HepG2 (cell line): ENCODE data around the gene ZMIZ2. TPM values are rescaled to one million over a fixed set of nuclear protein-coding genes. Genes with fewer than 3 reads are reported as not detected.

Experiments
- ATAC-seq: fragments of 200-7000 bp; cut with Tn5 transposase; 3 replicates; pipeline ENCODE4 v1.9.1; 2020; ENCODE audit warnings: mild to moderate bottlenecking, moderate library complexity
- BruUV-seq: library from RNA; stranded (reverse); fragments of 400-500 nt; replicated peaks from 2 replicates; lab custom pipeline; 2021; lab: Mats Ljungman, UMichigan
- CTCF ChIA-PET: fragments of 300-600 bp; formaldehyde crosslinking; extraction: SDS; loops from one replicate; lab custom pipeline; 2021; ENCODE audit warnings: low total read pairs, inconsistent platforms, low intra/inter-chr PET ratio; lab: Yijun Ruan, JAX
- POLR2A ChIA-PET: fragments of 350-600 bp; sonication (Branson Sonifier 250); formaldehyde crosslinking; loops from one replicate; lab custom pipeline; 2020; ENCODE audit warnings: antibody characterized with exemption, inconsistent platforms; lab: Yijun Ruan, JAX
- DNase-seq: peaks from one replicate; pipeline ENCODE4 v3.0.0-alpha.2; 2015; ENCODE audit warnings: low spot score
- FAIRE-seq: peaks from 3 replicates; lab custom pipeline; 2011; peaks lifted over from hg19 to GRCh38; lab: Jason Lieb, UNC
- H2AFZ ChIP-seq: one replicate; pipeline ENCODE4 v1.6.1; 2011; ENCODE audit warnings: low read length, inconsistent platforms
- H3K27ac ChIP-seq: fragments of 300-600 bp; 3 replicates; pipeline ENCODE4 v1.8.0; 2011; ENCODE audit warnings: mixed run types, mild to moderate bottlenecking, mixed read lengths, low read length, inconsistent platforms; ENCODE audit not compliant: insufficient read depth; ENCODE audit errors: extremely low read length
- H3K27me3 ChIP-seq, 2 experiments: fragments of 200-600 bp in 1 of 2; 2 replicates in 1 of 2; 3 replicates in 1 of 2; pipeline versions ENCODE4 v1.6.0 to v1.8.0; 2011; ENCODE audit warnings: low read length in 2 of 2, mild to moderate bottlenecking in 2 of 2, moderate library complexity in 2 of 2, inconsistent platforms in 1 of 2; ENCODE audit not compliant: insufficient read depth in 2 of 2, control insufficient read depth in 1 of 2
- H3K36me3 ChIP-seq, 2 experiments: fragments of 200-600 bp in 1 of 2; replicated peaks in 1 of 2; 2 replicates in 1 of 2; 3 replicates in 1 of 2; pipeline versions ENCODE4 v1.5.1 to v1.8.0; 2011; ENCODE audit warnings: low read length in 2 of 2, inconsistent platforms in 1 of 2; ENCODE audit not compliant: insufficient read depth in 2 of 2, control insufficient read depth in 1 of 2
- H3K4me1 ChIP-seq: 2 replicates; pipeline ENCODE4 v1.5.1; 2012; ENCODE audit warnings: low read length, inconsistent platforms; ENCODE audit not compliant: insufficient read depth
- H3K4me2 ChIP-seq: 2 replicates; pipeline ENCODE4 v1.6.0; 2011; ENCODE audit warnings: low read depth, low read length, inconsistent platforms
- H3K4me3 ChIP-seq, 3 experiments: fragments of 200-600 bp in 1 of 3; sonication (generic), shearing (Covaris generic) in 1 of 3; replicated peaks in 1 of 3; 2 replicates each; pipeline ENCODE4 v1.5.1; 2011 to 2016; ENCODE audit warnings: low read length in 3 of 3, inconsistent platforms in 2 of 3, low read depth in 2 of 3, mild to moderate bottlenecking in 2 of 3, control low read depth in 1 of 3, mixed read lengths in 1 of 3; ENCODE audit not compliant: insufficient read depth in 1 of 3
- H3K79me2 ChIP-seq: one replicate; pipeline ENCODE4 v1.6.1; 2011; ENCODE audit warnings: low read length, inconsistent platforms; ENCODE audit not compliant: insufficient read depth
- H3K9ac ChIP-seq: 2 replicates; pipeline ENCODE4 v1.6.0; 2011; ENCODE audit warnings: mild to moderate bottlenecking, low read depth, low read length, inconsistent platforms; ENCODE audit not compliant: insufficient read depth
- H3K9me3 ChIP-seq: 2 replicates; pipeline ENCODE4 v1.5.1; 2012; ENCODE audit warnings: mild to moderate bottlenecking, low read length
- H4K20me1 ChIP-seq: 2 replicates; pipeline ENCODE4 v1.6.0; 2011; ENCODE audit warnings: inconsistent platforms, mild to moderate bottlenecking, low read length, moderate library complexity; ENCODE audit not compliant: insufficient read depth
- ARNTL ChIP-seq: sonication (generic); formaldehyde crosslinking; IDR thresholded peaks from 2 replicates; pipeline ENCODE4 v1.4.0; 2020; ENCODE audit warnings: mild to moderate bottlenecking, missing genetic modification reagents
- GATAD2A ChIP-seq: IDR thresholded peaks from 2 replicates; pipeline ENCODE4 v1.6.1; 2016
- GFI1 ChIP-seq: sonication (generic); formaldehyde crosslinking; IDR thresholded peaks from 2 replicates; pipeline ENCODE4 v1.5.0; 2020; ENCODE audit warnings: missing genetic modification reagents, mild to moderate bottlenecking, borderline replicate concordance
- HMGA1 ChIP-seq: sonication (generic); formaldehyde crosslinking; conservative IDR thresholded peaks from 2 replicates; pipeline ENCODE4 v1.4.0; 2020; ENCODE audit warnings: missing genetic modification reagents
- LCORL ChIP-seq, 2 experiments: fragments of 450-650 bp in 1 of 2; sonication (generic) in 1 of 2; formaldehyde crosslinking in 1 of 2; IDR thresholded peaks; 2 replicates each; pipeline versions ENCODE4 v1.5.0 to v1.6.1; 2017 to 2020; ENCODE audit warnings: antibody characterized with exemption in 1 of 2, missing genetic modification reagents in 1 of 2
- MBD4 ChIP-seq: IDR thresholded peaks from 2 replicates; pipeline ENCODE4 v1.6.1; 2012; ENCODE audit warnings: low read length, inconsistent platforms, borderline replicate concordance
- NCOR1 ChIP-seq: fragments of 200-600 bp; sonication (generic); IDR thresholded peaks from 2 replicates; pipeline ENCODE4 v1.7.0; 2017; ENCODE audit warnings: antibody characterized with exemption, low read length, borderline replicate concordance
- NR1H2 ChIP-seq: sonication (generic); formaldehyde crosslinking; IDR thresholded peaks from 2 replicates; pipeline ENCODE4 v1.8.1; 2022; ENCODE audit warnings: low read depth, missing genetic modification reagents, borderline replicate concordance
- SIN3A ChIP-seq: IDR thresholded peaks from 2 replicates; pipeline ENCODE4 v1.6.1; 2011; ENCODE audit warnings: low read depth, mild to moderate bottlenecking, control low read depth, low read length, borderline replicate concordance
- SIX1 ChIP-seq: sonication (generic); formaldehyde crosslinking; IDR thresholded peaks from 2 replicates; pipeline ENCODE4 v1.4.0; 2020; ENCODE audit warnings: missing genetic modification reagents, borderline replicate concordance
- ZFP1 ChIP-seq: IDR thresholded peaks from 2 replicates; pipeline ENCODE4 v1.6.1; 2016
- ZNF510 ChIP-seq: sonication (generic); formaldehyde crosslinking; IDR thresholded peaks from 2 replicates; pipeline ENCODE4 v1.4.0; 2020; ENCODE audit warnings: low read depth, mild to moderate bottlenecking, missing genetic modification reagents
- ZSCAN9 ChIP-seq: IDR thresholded peaks from 2 replicates; pipeline ENCODE4 v1.6.1; 2016; ENCODE audit warnings: borderline replicate concordance
- WGBS: methylation state at CpG from one replicate; pipeline ENCODE4 v1.1.6; 2017; ENCODE audit warnings: low lambda C conversion rate; 5-methylcytosine and 5-hydroxymethylcytosine counted together
- in situ Hi-C: cut with HindIII; loops from 2 replicates; pipeline ENCODE4 v1.10.0; 2017; ENCODE audit warnings: low pct_unique_long_range_greater_than_20kb; ENCODE audit not compliant: extremely low pct_ligation_motif_present
- intact Hi-C: fragments of 100-400 bp; cut with micrococcal nuclease; formaldehyde crosslinking; loops from one replicate; pipeline ENCODE4 v1.10.0; 2022; ENCODE audit not compliant: unreplicated experiment
- polyA plus RNA-seq, 8 experiments: library from polyadenylated mRNA; depleted of rRNA in 3 of 8; stranded (reverse) in 7 of 8; unstranded in 1 of 8; fragments of >200 nt; fragmentation: Illumina TruSeq in 4 of 8; extraction: Trizol in 4 of 8; gene quantifications; 2 replicates each; pipeline versions ENCODE4 v1.2.1 to v1.2.3, GENCODE V29; 2011 to 2016; ENCODE audit warnings: low read depth in 4 of 8, missing spikeins in 1 of 8, mixed read lengths in 1 of 8; ENCODE audit not compliant: insufficient read depth in 1 of 8
- total RNA-seq, 5 experiments: library from RNA; depleted of rRNA; stranded (reverse); fragments of >200 nt; fragmentation: Illumina TruSeq; extraction: Trizol; gene quantifications; 2 replicates each; pipeline ENCODE4 v1.2.3, GENCODE V29; 2016; ENCODE audit warnings: low read depth in 1 of 5
- TF ChIP-seq, protein P1 (sequence below): sonication (generic); formaldehyde crosslinking; IDR thresholded peaks from 2 replicates; pipeline ENCODE4 v1.5.0; 2020; ENCODE audit warnings: mild to moderate bottlenecking, missing genetic modification reagents
- TF ChIP-seq, protein P2 (sequence below), 2 experiments: fragments of 450-650 bp in 1 of 2; sonication (generic) in 1 of 2; formaldehyde crosslinking; IDR thresholded peaks; 2 replicates each; pipeline versions ENCODE4 v1.5.0 to v1.8.0; 2020 to 2022; ENCODE audit warnings: mild to moderate bottlenecking in 1 of 2, missing genetic modification reagents in 1 of 2
- TF ChIP-seq, protein P3 (sequence below): sonication (generic); formaldehyde crosslinking; IDR thresholded peaks from 2 replicates; pipeline ENCODE4 v1.5.0; 2020; ENCODE audit warnings: missing genetic modification reagents
- TF ChIP-seq, protein P4 (sequence below): sonication (generic); formaldehyde crosslinking; IDR thresholded peaks from 2 replicates; pipeline ENCODE4 v1.8.1; 2023; ENCODE audit warnings: mild to moderate bottlenecking, missing genetic modification reagents, borderline replicate concordance
- TF ChIP-seq, protein P5 (sequence below): sonication (generic); formaldehyde crosslinking; IDR thresholded peaks from 2 replicates; pipeline ENCODE4 v1.5.1; 2020; ENCODE audit warnings: mild to moderate bottlenecking, moderate library complexity, missing genetic modification reagents

ZMIZ2 gene
- total and polyA plus RNA-seq, 2 of the 13 experiments (the other 11 are each of a cell fraction or from before 2014, with no cell fraction given) = 4.9 to 7.9 TPM

DNA sequence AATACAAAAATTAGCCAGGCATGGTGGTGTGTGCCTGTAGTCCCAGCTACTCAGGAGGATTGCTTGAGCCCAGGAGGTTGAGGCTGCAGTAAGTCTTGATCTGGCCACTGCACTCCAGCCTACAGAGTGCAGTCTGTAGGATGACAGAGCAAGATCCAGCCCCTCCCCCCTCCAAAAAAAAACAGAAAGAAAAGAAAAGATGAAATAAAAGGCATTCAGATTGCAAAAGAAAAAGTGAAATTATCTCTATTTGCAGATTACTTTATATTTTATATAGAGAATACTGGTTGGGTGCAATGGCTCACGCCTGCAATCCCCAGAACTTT is 20.7 kb upstream of the ZMIZ2 start:
- Histone ChIP-seq H2AFZ (no peak overlapping the region), H3K36me3 (no peaks in the 10 kb centered on the region), H3K4me3 (no peak overlapping the region), H3K4me2 (no peak overlapping the region), H3K9ac (no peak overlapping the region), H4K20me1 (no peaks in the 10 kb centered on the region), H3K79me2 (no peaks in the 10 kb centered on the region), H3K27me3 (no peaks in the 10 kb centered on the region), H3K4me1 (peaks cover 26% of the 10 kb centered on the region), H3K27ac (no peak overlapping the region), H3K9me3 (no peaks in the 10 kb centered on the region)
- in situ Hi-C loops (no loop called here), intact Hi-C loops (no loop called here)
- CTCF ChIA-PET = no interaction called here
- POLR2A ChIA-PET = no interaction called here
- no peak for FAIRE-seq
- BruUV-seq = no TSS peak
- no peak for ATAC-seq
- 96% methylated on average over 1 of the region's 1 CpG for WGBS
- no peak for DNase-seq
- TF ChIP-seq, protein P1, sequence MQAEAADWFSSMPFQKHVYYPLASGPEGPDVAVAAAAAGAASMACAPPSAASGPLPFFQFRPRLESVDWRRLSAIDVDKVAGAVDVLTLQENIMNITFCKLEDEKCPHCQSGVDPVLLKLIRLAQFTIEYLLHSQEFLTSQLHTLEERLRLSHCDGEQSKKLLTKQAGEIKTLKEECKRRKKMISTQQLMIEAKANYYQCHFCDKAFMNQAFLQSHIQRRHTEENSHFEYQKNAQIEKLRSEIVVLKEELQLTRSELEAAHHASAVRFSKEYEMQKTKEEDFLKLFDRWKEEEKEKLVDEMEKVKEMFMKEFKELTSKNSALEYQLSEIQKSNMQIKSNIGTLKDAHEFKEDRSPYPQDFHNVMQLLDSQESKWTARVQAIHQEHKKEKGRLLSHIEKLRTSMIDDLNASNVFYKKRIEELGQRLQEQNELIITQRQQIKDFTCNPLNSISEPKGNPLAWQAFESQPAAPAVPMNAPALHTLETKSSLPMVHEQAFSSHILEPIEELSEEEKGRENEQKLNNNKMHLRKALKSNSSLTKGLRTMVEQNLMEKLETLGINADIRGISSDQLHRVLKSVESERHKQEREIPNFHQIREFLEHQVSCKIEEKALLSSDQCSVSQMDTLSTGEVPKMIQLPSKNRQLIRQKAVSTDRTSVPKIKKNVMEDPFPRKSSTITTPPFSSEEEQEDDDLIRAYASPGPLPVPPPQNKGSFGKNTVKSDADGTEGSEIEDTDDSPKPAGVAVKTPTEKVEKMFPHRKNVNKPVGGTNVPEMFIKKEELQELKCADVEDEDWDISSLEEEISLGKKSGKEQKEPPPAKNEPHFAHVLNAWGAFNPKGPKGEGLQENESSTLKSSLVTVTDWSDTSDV (CRISPR knock-in tag) = no peak
- TF ChIP-seq ARNTL (CRISPR knock-in tag) = no peak
- TF ChIP-seq NR1H2 (CRISPR knock-in tag) = no peak
- TF ChIP-seq HMGA1 (CRISPR knock-in tag) = no peak
- no peak for TF ChIP-seq ZSCAN9 (CRISPR knock-in tag)
- TF ChIP-seq, protein P2, sequence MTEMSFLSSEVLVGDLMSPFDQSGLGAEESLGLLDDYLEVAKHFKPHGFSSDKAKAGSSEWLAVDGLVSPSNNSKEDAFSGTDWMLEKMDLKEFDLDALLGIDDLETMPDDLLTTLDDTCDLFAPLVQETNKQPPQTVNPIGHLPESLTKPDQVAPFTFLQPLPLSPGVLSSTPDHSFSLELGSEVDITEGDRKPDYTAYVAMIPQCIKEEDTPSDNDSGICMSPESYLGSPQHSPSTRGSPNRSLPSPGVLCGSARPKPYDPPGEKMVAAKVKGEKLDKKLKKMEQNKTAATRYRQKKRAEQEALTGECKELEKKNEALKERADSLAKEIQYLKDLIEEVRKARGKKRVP (CRISPR knock-in tag; IDR thresholded peaks at IDR 0.05) = no peak
- TF ChIP-seq, protein P3, sequence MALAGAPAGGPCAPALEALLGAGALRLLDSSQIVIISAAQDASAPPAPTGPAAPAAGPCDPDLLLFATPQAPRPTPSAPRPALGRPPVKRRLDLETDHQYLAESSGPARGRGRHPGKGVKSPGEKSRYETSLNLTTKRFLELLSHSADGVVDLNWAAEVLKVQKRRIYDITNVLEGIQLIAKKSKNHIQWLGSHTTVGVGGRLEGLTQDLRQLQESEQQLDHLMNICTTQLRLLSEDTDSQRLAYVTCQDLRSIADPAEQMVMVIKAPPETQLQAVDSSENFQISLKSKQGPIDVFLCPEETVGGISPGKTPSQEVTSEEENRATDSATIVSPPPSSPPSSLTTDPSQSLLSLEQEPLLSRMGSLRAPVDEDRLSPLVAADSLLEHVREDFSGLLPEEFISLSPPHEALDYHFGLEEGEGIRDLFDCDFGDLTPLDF (CRISPR knock-in tag) = no peak
- TF ChIP-seq ZFP1 (CRISPR knock-in tag) = no peak
- TF ChIP-seq GATAD2A = no peak
- TF ChIP-seq GFI1 (CRISPR knock-in tag) = no peak
- no peak for TF ChIP-seq LCORL (IDR thresholded peaks at IDR 0.05)
- TF ChIP-seq LCORL (CRISPR knock-in tag; IDR thresholded peaks at IDR 0.05) = no peak
- no peak for TF ChIP-seq NCOR1
- TF ChIP-seq, protein P4, sequence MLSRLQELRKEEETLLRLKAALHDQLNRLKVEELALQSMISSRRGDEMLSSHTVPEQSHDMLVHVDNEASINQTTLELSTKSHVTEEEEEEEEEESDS (CRISPR knock-in tag) = no peak
- no peak for TF ChIP-seq SIX1
- TF ChIP-seq SIN3A = no peak
- no peak for TF ChIP-seq MBD4
- TF ChIP-seq, protein P5, sequence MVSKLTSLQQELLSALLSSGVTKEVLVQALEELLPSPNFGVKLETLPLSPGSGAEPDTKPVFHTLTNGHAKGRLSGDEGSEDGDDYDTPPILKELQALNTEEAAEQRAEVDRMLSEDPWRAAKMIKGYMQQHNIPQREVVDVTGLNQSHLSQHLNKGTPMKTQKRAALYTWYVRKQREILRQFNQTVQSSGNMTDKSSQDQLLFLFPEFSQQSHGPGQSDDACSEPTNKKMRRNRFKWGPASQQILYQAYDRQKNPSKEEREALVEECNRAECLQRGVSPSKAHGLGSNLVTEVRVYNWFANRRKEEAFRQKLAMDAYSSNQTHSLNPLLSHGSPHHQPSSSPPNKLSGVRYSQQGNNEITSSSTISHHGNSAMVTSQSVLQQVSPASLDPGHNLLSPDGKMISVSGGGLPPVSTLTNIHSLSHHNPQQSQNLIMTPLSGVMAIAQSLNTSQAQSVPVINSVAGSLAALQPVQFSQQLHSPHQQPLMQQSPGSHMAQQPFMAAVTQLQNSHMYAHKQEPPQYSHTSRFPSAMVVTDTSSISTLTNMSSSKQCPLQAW (CRISPR knock-in tag) = no peak
- TF ChIP-seq ZNF510 (CRISPR knock-in tag) = no peak
